Heart left ventricle (tissue), 16 donors: ENCODE data around the gene STEAP3. TPM values are rescaled to one million over a fixed set of nuclear protein-coding genes. Genes with fewer than 3 reads are reported as not detected.

Source experiments
- ATAC-seq, 4 donors: fragments of 200-7000 bp; cut with Tn5 transposase; one replicate each; pipeline ENCODE4 v1.9.1; 2020 to 2022; ENCODE audit warnings: moderate library complexity in 4 of 4, mild to moderate bottlenecking in 3 of 4, moderate number of reproducible peaks in 1 of 4
- DNase-seq, 5 donors: peaks; one replicate each; pipeline ENCODE4 v3.0.0-alpha.2; 2020
- H3K27ac ChIP-seq, 12 donors: fragments of 200-600 bp; sonication (generic) in 4 of 12; one replicate each; pipeline versions ENCODE4 v1.5.0 to v1.8.0; 2016 to 2022; ENCODE audit warnings: mild to moderate bottlenecking in 2 of 12
- H3K27me3 ChIP-seq, 9 donors: fragments of 200-600 bp; sonication (generic) in 2 of 9; one replicate each; pipeline versions ENCODE4 v1.5.1 to v1.8.0; 2016 to 2022; ENCODE audit warnings: mild to moderate bottlenecking in 3 of 9
- H3K36me3 ChIP-seq, 9 donors: fragments of 200-600 bp; sonication (generic) in 2 of 9; one replicate each; pipeline versions ENCODE4 v1.5.0 to v1.8.0; 2018 to 2022; ENCODE audit warnings: mild to moderate bottlenecking in 2 of 9
- H3K4me1 ChIP-seq, 12 donors: fragments of 200-600 bp; sonication (generic) in 4 of 12; one replicate each; pipeline versions ENCODE4 v1.5.0 to v1.8.0; 2016 to 2022; ENCODE audit warnings: mild to moderate bottlenecking in 3 of 12
- H3K4me3 ChIP-seq, 12 donors: fragments of 200-600 bp; sonication (generic) in 4 of 12; one replicate each; pipeline versions ENCODE4 v1.5.0 to v1.8.0; 2017 to 2022; ENCODE audit warnings: mild to moderate bottlenecking in 9 of 12, moderate library complexity in 4 of 12
- H3K9me3 ChIP-seq, 12 donors: fragments of 200-600 bp; sonication (generic) in 4 of 12; one replicate each; pipeline versions ENCODE4 v1.5.0 to v1.8.0; 2016 to 2022; ENCODE audit warnings: mild to moderate bottlenecking in 1 of 12
- CTCF ChIP-seq, 12 donors: fragments of 200-600 bp; sonication (generic) in 4 of 12; IDR thresholded peaks; one replicate each; pipeline versions ENCODE4 v1.5.0 to v1.8.0; 2018 to 2022; ENCODE audit warnings: antibody characterized with exemption in 12 of 12, mild to moderate bottlenecking in 5 of 12
- POLR2A ChIP-seq, 2 donors: fragments of 450-650 bp; IDR thresholded peaks; one replicate each; pipeline ENCODE4 v1.6.1; 2017; ENCODE audit warnings: antibody characterized with exemption in 2 of 2, mild to moderate bottlenecking in 2 of 2, moderate library complexity in 2 of 2
- WGBS, 4 donors: extraction: QIAGEN DNeasy Blood & Tissue Kit in 2 of 4; methylation state at CpG; one replicate each; pipeline versions ENCODE4 v1.1.5 to v1.1.7; 2013 to 2018; 5-methylcytosine and 5-hydroxymethylcytosine counted together
- intact Hi-C, 10 donors: fragments of 100-400 bp; cut with DNase I; formaldehyde crosslinking; loops; one replicate each; pipeline versions ENCODE4 v1.11.1 to v1.14.2; 2022
- polyA plus RNA-seq, 2 donors: library from polyadenylated mRNA; stranded (reverse); fragments of 200-250 nt; gene quantifications; one replicate each; pipeline ENCODE4 v1.2.3, GENCODE V29; 2013
- total RNA-seq, 9 donors: library from RNA; depleted of rRNA in 2 of 9; stranded (reverse); fragments of >200 nt in 2 of 9; fragmentation: NEBNext Ultra II Directional in 3 of 9; extraction: Animal tissue kit (Norgen Biotek cat#: 25700) in 3 of 9; gene quantifications; one replicate each; pipeline versions ENCODE4 v1.1.0 to v1.2.4, GENCODE V29; 2016 to 2023
- donor health status: ischemic (EF 13 %, LVEDD 7.1; RV severe dilation, severe dysfunction).
- donor health status: healthy with polysubstance abuse.
- donor health status: DM: no; HTN: yes; CAD: no.
- donor health status: DM: no; HTN: no; CAD: no.
- donor health status: ischemic (EF 25% LVEDD 6.9; RV normal size, moderate dysfunction).
- donor health status: ischemic (EF 25% LVEDD 5.7; RV mildly dilated, moderate dysfunction).
- donor health status: healthy.
- donor health status: DM: yes; HTN: yes; CAD: no.
- donor health status: ischemic (EF 35%, LVEDD 5.7; RV mildly dilated, moderate dysfunction).
- donor health status: nonischemic (EF 11% LVEDD 7.7; RV severe dilation, severe dysfunction).
- donor health status: DM: yes; HTN: yes; CAD: no.
- donor health status: PGD.
- donor health status: ischemic (EF 29% LVEDD 5.4; RV normal size, mild dysfunction).
- donor health status: nonischemic (EF 23%, LVEDD 6.1; RV moderate dilation, normal function).

STEAP3 gene
- total and polyA plus RNA-seq, 11 donors, result 4.9 to 38.5 (median 11.1) TPM

GRCh38 chr2:119259296-119259860 lies 35.7 kb downstream of the STEAP3 start:
- 76 to 97% (median 79%) methylated on average over 2 to 5 of the region's 5 CpGs for WGBS, 4 donors
- ATAC-seq (no peak), DNase-seq (no peak)
- intact Hi-C loops, result no loop called here
- Histone ChIP-seq H3K4me1 (peaks cover 0 to 28% (median 4%) of the 10 kb centered on the region in 12 donors), H3K9me3 (no peaks in the 10 kb centered on the region), H3K27me3 (no peaks in the 10 kb centered on the region), H3K27ac (no peak overlapping the region), H3K4me3 (no peak overlapping the region), H3K36me3 (peaks cover 0 to 5% (median 0%) of the 10 kb centered on the region in 9 donors)
- TF ChIP-seq POLR2A (IDR thresholded peaks at IDR 0.05) (no peak), CTCF (IDR thresholded peaks at IDR 0.05) (no peak)

GRCh38 chr2:119260646-119261492 lies 37.2 kb downstream of the STEAP3 start:
- intact Hi-C loops, result loop anchor here in 4 of 10 donors (5.0 to 10.0 kb wide), 2 partner anchors 246 to 249 kb away; no protein-coding TSS in a partner anchor
- peaks cover 0 to 25% (median 3%) of the 10 kb centered on the region in 12 donors for H3K4me1 ChIP-seq
- peaks cover 0 to 5% (median 0%) of the 10 kb centered on the region in 9 donors for H3K36me3 ChIP-seq
- no peaks in the 10 kb centered on the region for H3K9me3 ChIP-seq
- H3K27me3 ChIP-seq, result no peaks in the 10 kb centered on the region
- 67 to 76% (median 71%) methylated on average over 11 of the region's 11 CpGs for WGBS, 4 donors
- DNase-seq, result no peak
- no peak overlapping the region for H3K4me3 ChIP-seq
- no peak overlapping the region for H3K27ac ChIP-seq
- ATAC-seq, result no peak
- TF ChIP-seq CTCF (IDR thresholded peaks at IDR 0.05), result no peak
- TF ChIP-seq POLR2A (IDR thresholded peaks at IDR 0.05), result no peak

- intact Hi-C loops, result loop anchor here in 4 of 10 donors (5.0 to 10.0 kb wide), 2 partner anchors 247 to 249 kb away; no protein-coding TSS in a partner anchor
- no peak overlapping the region for H3K4me3 ChIP-seq
- no peak overlapping the region for H3K27ac ChIP-seq
- H3K36me3 ChIP-seq, result peaks cover 0 to 5% (median 0%) of the 10 kb centered on the region in 9 donors
- ATAC-seq (no peak), DNase-seq (no peak)
- no peaks in the 10 kb centered on the region for H3K27me3 ChIP-seq
- peaks cover 0 to 20% (median 2%) of the 10 kb centered on the region in 12 donors for H3K4me1 ChIP-seq
- no peak for TF ChIP-seq POLR2A (IDR thresholded peaks at IDR 0.05)
- TF ChIP-seq CTCF (IDR thresholded peaks at IDR 0.05), result no peak
- no peaks in the 10 kb centered on the region for H3K9me3 ChIP-seq
- WGBS, 4 donors, result 90 to 96% (median 93%) methylated on average over 17 of the region's 17 CpGs
Observed at GRCh38 chr2:119261493-119262225, 38.0 kb downstream of the STEAP3 start.
